ENCODE measurements around the gene EMP3.
"Not testable (repeated sequence)": the region's sequence is repeated elsewhere in the genome, so short reads cannot be mapped to it uniquely, and the experiment has no call there.

EMP3 gene

GRCh38 chr19:48348737-48349136 lies 23.4 kb downstream of the EMP3 start:
- DNase-seq, result no peak

DNA sequence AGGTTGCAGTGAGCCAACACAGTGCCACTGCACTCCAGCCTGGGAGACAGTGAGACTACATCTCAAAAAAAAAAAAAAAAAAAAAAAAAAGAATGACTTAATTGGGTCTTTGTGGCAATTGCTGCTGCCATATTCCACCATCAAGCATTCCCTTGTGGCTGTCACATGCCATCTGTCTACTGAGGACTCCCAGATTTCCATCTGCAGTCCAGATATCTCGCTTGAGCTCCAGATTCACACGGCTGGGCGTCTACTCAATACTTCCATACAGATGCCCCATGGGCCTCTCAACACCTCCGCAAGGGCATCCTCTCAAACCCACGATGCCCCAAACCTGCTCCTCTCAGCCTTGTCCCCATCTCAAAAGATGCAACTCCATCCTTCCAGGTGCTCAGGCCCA lies 25.5 kb downstream of the EMP3 start:
- DNase-seq, result no peak

DNA sequence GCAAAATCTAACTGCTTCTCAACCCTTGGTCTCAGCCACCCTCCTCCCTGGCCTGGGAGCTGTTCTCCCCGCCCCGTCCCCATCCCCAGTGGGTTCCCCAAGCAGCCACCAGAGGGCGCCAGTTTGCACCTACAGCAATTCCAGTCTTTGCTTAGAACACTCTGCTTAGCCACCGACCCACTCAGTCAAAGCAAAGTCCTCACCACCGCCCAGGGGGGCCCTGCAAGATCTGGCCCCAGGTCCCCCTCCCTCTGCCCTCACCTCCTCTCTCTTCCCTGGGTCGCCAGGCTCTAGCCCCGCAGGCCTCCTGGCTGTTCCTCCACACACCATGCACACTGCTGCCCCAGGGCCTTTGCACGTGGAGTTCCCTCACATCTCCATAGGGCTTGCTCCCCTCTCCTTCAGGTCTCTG lies 26.0 kb downstream of the EMP3 start:
- peak; percentile 28 for DNase-seq

GRCh38 chr19:48353677-48354076 lies 28.3 kb downstream of the EMP3 start:
- no peak for DNase-seq

DNA sequence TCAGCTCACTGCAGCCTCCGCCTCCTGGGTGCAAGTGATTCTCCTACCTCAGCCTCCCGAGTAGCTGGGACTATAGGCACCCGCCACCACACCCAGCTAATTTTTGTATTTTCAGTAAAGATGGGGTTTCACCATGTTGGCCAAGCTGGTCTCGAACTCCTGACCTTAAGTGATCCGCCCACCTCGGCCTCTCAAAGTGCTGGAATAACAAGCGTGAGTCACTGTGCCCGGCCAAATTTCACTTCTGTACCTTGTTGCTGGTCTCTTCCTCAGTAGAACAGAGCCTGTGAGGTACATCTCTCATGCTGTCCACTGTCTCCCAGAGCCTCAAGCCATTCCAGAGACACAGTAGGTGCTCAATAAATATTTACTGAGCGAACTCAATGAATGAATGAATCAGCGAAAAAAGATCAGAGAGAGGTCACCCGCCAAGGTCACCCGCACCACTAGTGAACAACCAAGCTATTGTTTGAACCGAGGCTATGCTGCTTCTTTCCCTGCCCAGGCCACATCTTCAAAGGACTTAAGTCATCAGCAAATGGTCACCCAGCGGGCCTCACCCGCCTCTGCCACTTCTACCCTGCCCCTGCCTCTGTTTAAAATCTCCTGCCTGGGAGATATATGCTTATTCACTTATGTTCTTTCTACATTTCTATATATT lies 29.1 kb downstream of the EMP3 start:
- DNase-seq, result no peak

DNA sequence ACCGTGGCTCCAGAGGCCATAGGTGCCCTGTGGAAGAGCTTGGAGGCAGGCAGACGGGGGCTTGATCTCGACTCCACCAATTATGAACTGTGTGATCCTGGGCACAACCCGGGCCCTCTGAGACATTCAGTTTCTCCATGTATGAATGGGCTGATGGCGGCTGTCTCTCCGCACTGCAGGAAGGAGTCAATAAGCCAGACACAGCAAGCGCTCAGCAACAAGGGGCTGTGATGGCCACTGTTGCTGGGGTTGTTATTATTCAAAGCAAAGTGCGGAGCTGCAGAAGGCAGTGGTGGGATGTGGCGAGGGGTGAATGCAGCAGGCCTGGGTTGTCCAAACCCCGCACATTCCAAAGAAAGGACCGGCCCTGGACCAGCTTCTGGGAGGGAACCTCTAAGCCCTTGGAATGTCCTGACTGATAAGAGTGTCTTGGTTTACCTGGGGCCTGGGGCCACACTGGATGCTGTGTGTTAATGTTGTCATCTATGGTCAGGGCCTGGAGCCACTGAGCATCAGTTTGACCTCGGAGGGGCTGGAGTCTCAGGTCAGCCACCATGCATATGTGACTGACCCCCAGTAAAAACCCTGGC lies 30.1 kb downstream of the EMP3 start:
- DNase-seq, result no peak

DNA sequence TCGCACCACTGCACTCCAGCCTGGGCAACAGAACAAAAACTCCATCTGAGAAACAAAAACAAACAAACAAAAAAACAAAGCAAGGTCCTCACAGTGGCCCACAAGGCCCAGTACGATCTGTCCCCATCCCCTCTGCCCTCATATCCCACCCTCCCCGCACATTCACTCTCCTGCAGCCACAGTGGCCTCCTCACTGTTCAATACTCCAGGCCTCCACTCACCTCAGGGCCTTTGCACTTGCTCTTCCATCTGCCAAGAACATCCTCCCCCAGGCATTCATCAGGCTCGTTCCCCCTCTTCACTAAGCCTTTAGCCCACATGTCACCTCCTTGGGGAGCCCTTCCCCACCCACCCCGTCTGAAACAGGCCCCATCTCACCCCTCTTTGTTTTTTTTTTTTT lies 33.8 kb downstream of the EMP3 start:
- DNase-seq, result no peak

DNA sequence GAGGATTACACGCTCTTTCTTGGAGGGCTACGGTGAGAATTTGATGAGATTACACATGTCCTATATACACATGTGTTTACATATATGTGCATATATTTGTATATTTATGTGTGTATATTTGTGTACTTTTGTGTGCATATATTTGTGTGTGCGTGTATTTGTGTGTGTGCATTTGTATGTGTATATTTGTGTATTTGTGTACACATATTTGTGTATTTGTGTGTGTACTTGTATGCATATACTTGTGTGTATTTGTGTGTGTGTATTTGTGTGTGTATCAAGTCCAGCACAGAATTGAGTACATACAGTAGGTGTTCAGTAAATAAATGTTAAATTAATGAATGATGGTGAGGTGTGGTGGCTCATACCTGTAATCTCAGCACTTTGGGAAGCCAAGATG lies 36.6 kb downstream of the EMP3 start:
- DNase-seq, result no peak

DNA sequence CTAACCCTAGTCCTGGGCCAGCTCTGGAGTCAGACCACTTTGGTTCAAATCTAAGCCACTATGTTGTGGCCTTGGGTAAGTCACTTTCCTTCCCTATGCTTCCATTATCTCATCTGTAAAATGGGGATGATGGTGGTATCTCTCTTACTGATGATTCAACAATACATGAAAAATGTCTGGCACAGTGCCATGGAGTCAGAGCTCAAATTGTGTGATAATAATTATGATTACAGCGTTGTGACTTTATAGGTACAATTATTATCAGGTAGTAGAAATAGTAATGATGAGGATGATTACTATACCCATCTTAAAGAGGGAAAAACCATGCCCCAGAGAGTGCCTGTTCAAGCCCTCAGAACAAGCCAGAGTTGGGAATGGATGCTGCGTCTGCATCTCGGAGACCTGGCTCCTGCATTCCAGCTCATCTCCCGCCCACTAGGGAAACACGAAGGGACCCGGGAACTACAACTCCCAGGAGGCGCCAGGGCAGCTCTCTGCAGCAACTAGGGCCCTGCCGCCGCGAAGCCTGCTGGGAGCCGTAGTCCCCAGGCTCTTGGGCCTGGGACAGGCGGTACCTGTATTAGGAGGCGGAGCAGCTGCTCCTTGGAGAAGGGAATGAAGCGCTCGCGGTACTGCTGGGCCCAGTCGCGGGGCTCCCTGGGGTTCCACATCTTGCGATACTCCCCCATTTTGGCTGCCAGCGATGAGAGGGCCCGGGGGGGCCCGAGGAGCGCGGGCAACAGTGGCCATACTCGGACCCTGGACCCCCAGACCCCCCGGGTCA lies 37.6 kb downstream of the EMP3 start:
- DNase-seq, result peak; percentile 95

- DNase-seq, result no peak
Observed at GRCh38 chr19:48363500-48363809, 38.1 kb downstream of the EMP3 start.

GRCh38 chr19:48363810-48364597 lies 38.7 kb downstream of the EMP3 start, which contains the start of the genes SYNGR4 and TMEM143:
SYNGR4 (plus strand) TSS chr19:48364367; CDS start chr19:48365843, 1,476 bp downstream.
TMEM143 (minus strand) TSS chr19:48363940; CDS start chr19:48363920, 20 bp downstream.
- DNase-seq, result peak; percentile 98

DNA sequence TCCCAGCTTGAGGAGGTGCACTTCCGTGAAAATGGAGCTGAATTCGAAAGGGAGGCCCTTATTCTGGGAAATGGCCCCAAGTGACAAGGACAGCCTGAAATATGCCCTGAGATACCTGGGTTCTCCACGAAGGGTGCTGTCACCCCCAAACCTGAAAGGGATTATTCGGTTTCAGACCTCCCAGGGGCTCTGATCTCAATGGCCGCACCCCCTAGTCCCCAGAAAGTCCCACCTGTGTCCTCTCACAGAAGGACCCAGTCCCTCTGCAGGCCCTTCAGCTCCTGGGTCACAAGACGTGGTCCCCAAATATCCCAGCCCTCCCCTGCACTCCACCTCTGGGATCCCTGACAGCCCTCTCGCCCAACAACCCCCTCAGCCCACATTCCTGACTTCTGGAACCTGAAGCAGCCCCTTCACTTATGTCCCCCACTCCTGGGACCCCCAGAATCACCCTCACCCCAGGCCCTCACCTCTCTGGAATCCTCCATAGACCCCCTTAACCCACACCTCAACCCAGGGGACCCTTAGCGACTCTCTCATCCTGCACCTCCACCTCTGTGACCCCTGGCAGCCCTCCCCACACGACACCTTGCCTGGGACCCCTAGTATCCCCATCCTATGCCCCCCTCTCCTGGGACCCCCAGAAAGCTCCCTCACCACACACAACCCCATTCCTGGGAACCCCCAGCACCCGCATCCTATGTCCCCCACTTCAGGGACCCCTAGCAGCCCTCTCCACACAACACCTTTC lies 39.4 kb downstream of the EMP3 start:
- no peak for DNase-seq

GRCh38 chr19:48365602-48366001 lies 40.2 kb downstream of the EMP3 start:
- DNase-seq, result no peak

DNA sequence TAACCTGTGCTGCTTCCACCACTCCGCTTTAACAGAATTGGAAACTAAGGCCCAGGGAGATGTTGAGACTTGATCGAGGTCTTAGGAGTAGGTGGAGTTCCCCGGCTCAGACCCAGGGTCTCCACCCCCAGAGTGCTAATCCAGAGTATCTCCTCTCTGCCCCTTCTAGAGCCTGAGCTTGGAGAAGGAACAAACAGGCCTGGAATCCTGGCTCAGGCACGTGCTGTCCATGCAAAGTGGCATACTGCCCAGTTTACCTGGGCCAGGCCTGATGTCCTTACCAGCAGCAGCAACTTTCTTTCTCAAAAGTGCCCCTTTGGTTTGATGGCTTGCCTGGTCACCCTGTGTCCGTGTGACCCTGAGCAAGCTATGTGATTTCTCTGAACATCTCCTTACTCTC lies 42.5 kb downstream of the EMP3 start:
- DNase-seq, result no peak

GRCh38 chr19:48368936-48369335 lies 43.6 kb downstream of the EMP3 start:
- DNase-seq, result no peak

GRCh38 chr19:48370955-48371354 lies 45.6 kb downstream of the EMP3 start:
- no peak for DNase-seq

GRCh38 chr19:48371367-48371766 lies 46.0 kb downstream of the EMP3 start:
- no peak for DNase-seq

GRCh38 chr19:48371771-48372170 lies 46.4 kb downstream of the EMP3 start:
- DNase-seq, result not testable (repeated sequence)

DNA sequence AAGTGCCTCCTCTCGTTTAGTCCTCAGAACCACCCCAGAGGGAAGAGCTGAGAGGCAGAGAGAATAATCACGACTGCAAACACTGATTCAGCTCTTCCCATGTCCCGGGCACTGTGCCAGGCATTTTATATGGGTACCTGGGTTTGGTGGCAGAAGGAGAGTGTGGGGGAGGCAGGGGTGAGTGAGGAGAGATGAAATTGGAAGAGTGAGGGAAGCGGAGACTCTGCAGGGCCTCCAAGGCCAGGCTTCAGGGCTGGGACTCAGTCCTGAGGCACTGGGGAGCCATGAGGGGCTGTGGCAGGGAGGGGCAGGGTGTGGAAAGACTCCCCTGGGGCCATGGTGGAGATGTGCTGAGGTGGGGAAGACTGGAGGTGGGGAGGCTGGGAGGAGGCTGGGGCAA lies 47.6 kb downstream of the EMP3 start:
- peak; percentile 62 for DNase-seq

DNA sequence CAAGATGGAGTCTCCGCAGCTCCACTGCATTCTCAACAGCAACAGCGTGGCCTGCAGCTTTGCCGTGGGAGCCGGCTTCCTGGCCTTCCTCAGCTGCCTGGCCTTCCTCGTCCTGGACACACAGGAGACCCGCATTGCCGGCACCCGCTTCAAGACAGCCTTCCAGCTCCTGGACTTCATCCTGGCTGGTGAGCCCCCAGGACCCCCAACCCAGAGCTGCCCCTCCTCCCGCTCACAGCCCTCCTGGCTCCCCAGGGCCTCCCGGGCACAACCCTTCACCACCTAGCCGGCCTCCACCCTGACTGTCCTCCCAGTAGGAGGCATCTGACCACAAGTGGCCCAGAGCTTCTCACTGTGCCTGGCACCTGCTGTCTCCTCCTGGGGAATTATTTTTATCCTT lies 48.2 kb downstream of the EMP3 start:
- DNase-seq, result no peak

GRCh38 chr19:48378194-48378570 lies 52.8 kb downstream of the EMP3 start:
- DNase-seq, result no peak

DNA sequence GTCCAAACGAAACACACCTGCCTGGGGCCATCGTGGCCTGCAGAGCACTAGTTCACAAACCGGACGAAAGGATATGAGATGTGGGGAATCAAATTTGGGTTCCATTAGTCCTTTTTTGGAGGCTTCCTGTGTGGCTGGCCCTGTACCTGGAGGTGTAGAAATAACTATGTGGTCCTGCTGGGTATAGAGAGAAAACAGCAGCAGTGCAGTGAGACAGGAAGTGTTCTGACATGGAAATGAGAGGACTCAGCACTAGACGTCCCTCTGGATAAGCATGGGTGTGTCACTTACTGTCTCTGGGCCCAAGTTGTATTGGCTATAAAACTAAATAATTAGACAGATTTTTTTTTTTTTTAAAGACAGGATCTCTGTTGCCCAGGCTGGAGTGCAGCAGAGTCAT lies 53.7 kb downstream of the EMP3 start:
- no peak for DNase-seq

Data from NCI-H510A treated with DMSO at 0.1 percent for 48 hours (cell line).